ENCODE measurements around the gene KIF18B. TPM values are rescaled to one million over a fixed set of nuclear protein-coding genes. Genes with fewer than 3 reads are reported as not detected.

The KIF18B gene
- total RNA-seq (1 to 10 TPM in 1 of 4 donors, under 1 TPM in 3; under 0.01 to 1.4 (median 0.30) TPM), polyA plus RNA-seq (10 to 100 TPM in 1 of 3 donors, 1 to 10 TPM in 1, under 1 TPM in 1; 0.60 to 10.5 (median 1.4) TPM)

- Histone ChIP-seq H3K9me3 (no peaks in the 10 kb centered on the region), H3K4me3 (peak within 1 kb of the TSS; percentile 27 to 61 (median 50)), H3K27me3 (no peaks in the 10 kb centered on the region), H3K27ac (peak within 1 kb of the TSS; percentile 42 to 65 (median 60)), H3K36me3 (no peaks in the 10 kb centered on the region), H3K4me1 (peaks cover 0 to 12% (median 9%) of the 10 kb centered on the region in 4 donors)
- peak; percentile 95 for DNase-seq
- intact Hi-C loops (cut with DNase I): loop anchor here (1.0 to 2.0 kb wide), 3 partner anchors 21 to 75 kb away; partner anchors contain the start of gene C1QL1
- WGBS, 2 donors: 2 to 4% methylated on average over 62 of the region's 62 CpGs
- TF ChIP-seq POLR2A (IDR thresholded peaks at IDR 0.05) (peak; percentile 52 to 64), EP300 (IDR thresholded peaks at IDR 0.05) (no peak), POLR2AphosphoS5 (IDR thresholded peaks at IDR 0.05) (peak; percentile 85 to 90 (median 87))
- TF ChIP-seq, protein P1, sequence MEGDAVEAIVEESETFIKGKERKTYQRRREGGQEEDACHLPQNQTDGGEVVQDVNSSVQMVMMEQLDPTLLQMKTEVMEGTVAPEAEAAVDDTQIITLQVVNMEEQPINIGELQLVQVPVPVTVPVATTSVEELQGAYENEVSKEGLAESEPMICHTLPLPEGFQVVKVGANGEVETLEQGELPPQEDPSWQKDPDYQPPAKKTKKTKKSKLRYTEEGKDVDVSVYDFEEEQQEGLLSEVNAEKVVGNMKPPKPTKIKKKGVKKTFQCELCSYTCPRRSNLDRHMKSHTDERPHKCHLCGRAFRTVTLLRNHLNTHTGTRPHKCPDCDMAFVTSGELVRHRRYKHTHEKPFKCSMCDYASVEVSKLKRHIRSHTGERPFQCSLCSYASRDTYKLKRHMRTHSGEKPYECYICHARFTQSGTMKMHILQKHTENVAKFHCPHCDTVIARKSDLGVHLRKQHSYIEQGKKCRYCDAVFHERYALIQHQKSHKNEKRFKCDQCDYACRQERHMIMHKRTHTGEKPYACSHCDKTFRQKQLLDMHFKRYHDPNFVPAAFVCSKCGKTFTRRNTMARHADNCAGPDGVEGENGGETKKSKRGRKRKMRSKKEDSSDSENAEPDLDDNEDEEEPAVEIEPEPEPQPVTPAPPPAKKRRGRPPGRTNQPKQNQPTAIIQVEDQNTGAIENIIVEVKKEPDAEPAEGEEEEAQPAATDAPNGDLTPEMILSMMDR (IDR thresholded peaks at IDR 0.05): no peak
Measured at GRCh38 chr17:44947461-44948314, at the start of gene KIF18B. KIF18B (minus strand) TSS chr17:44947773; CDS start chr17:44936344, 11,429 bp downstream.

DNA sequence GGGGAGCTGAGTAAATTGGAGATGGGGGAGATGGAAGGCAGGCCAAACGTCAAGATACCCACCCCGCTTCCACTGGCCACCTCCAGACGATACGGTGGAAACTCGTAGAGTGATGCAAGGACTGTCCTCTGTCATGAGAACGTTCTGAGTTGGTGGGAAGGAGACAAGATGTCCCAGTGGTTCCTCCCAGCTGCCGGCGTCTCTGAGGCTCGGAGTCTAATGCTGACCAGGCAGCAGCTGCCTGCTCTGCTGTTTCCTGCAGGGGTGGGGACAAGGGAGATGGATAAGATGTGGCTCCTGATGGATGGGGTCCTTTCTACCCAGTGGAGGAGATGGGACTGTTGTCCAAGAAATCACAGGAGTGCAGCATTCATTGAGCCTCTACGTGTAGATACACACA is 48.7 kb upstream of the KIF18B start:
- H3K36me3 ChIP-seq: no peaks in the 10 kb centered on the region
- H3K9me3 ChIP-seq: no peaks in the 10 kb centered on the region
- peaks cover 0 to 5% (median 0%) of the 10 kb centered on the region in 4 donors for H3K4me1 ChIP-seq
- intact Hi-C loops (cut with DNase I): no loop called here
- no peaks in the 10 kb centered on the region for H3K27me3 ChIP-seq
- no peak for TF ChIP-seq POLR2A (IDR thresholded peaks at IDR 0.05)
- TF ChIP-seq EP300 (IDR thresholded peaks at IDR 0.05): no peak
- TF ChIP-seq, protein P1 (IDR thresholded peaks at IDR 0.05): no peak
- no peak for TF ChIP-seq POLR2AphosphoS5 (IDR thresholded peaks at IDR 0.05)
- no peak for DNase-seq
- WGBS, 2 donors: 74 to 86% methylated on average over 10 of the region's 10 CpGs
- H3K4me3 ChIP-seq: no peak overlapping the region
- no peak overlapping the region for H3K27ac ChIP-seq

DNA sequence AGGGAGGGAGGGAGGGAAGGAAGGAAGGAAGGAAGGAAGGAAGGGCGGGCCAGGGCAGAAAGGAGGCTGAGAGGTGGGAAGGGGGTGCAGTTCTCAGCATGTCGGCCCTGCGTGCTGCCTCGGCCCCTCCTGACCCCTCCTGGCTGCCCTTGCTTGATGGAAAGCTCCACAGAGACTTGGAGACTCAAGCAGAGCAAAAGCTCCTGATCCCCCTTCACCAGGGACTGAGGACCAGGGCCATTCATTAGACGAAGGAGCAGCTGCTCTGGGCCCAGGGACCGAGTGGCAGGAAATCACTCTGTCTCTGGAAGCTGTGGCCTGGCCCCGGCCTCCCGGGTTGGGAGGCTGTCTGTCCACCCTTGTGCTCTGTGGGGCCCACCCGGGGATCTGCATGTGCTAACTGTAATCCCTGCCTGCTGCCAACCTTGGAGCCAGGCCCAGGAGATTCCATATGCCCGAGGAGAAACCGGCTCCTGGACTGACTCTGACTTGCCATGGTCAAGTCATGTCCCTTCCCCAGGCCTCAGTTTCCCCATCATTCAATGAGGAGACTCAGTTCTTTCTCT is 47.9 kb upstream of the KIF18B start:
- H3K27me3 ChIP-seq: no peaks in the 10 kb centered on the region
- no peaks in the 10 kb centered on the region for H3K9me3 ChIP-seq
- intact Hi-C loops (cut with DNase I): no loop called here
- no peak overlapping the region for H3K4me3 ChIP-seq
- no peak overlapping the region for H3K27ac ChIP-seq
- H3K4me1 ChIP-seq: peaks cover 0 to 5% (median 0%) of the 10 kb centered on the region in 4 donors
- no peak for DNase-seq
- no peaks in the 10 kb centered on the region for H3K36me3 ChIP-seq
- TF ChIP-seq EP300 (IDR thresholded peaks at IDR 0.05) (no peak), POLR2AphosphoS5 (IDR thresholded peaks at IDR 0.05) (no peak), POLR2A (IDR thresholded peaks at IDR 0.05) (no peak)
- TF ChIP-seq, protein P1 (IDR thresholded peaks at IDR 0.05): no peak
- 62 to 63% methylated on average over 11 of the region's 11 CpGs for WGBS, 2 donors

DNA sequence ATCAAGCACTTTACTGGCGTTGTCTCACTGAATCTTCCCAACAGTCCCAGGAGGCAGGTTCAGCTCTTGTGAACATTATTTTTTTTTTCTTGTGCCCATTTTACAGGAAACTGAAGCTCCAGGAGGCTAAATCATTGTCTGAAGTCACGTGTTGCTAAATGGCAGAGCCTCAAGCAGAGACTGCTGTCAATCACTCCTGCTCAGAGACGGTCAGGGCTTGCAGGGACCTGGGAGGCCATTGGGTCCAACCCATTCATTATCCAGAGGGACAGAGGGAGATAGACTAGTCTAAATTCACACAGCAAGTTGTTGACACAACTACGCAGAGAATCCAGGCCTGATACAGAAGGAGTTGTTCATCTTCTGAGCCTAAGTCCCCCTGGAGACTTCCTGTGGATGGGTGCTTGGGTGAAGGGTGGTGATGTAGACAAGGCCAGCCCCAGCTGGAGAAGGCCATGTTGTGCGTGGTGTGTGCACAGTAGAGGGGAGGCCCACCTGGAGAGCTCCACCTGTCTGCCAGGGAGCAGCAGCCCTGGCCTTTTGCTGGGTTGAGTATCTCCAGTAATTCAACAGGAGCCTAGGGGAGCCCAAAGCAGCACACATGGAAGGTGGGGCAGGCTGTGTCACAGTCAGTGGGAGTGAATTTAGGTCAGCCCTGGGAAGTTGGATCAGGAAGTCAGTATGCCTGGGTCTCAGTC is 44.8 kb upstream of the KIF18B start:
- Histone ChIP-seq H3K36me3 (no peaks in the 10 kb centered on the region), H3K4me3 (no peak overlapping the region), H3K27me3 (no peaks in the 10 kb centered on the region), H3K27ac (no peak overlapping the region), H3K9me3 (no peaks in the 10 kb centered on the region), H3K4me1 (peaks cover 0 to 12% (median 6%) of the 10 kb centered on the region in 4 donors)
- TF ChIP-seq POLR2AphosphoS5 (IDR thresholded peaks at IDR 0.05): no peak
- TF ChIP-seq POLR2A (IDR thresholded peaks at IDR 0.05): no peak
- TF ChIP-seq, protein P1 (IDR thresholded peaks at IDR 0.05): no peak
- no peak for TF ChIP-seq EP300 (IDR thresholded peaks at IDR 0.05)
- intact Hi-C loops (cut with DNase I): no loop called here
- no peak for DNase-seq
- 85% methylated on average over 5 of the region's 5 CpGs for WGBS, 2 donors

Measured in sigmoid colon (tissue), 7 donors.